GM23338 (cell line): ENCODE data around the gene OMG. TPM values are rescaled to one million over a fixed set of nuclear protein-coding genes. Genes with fewer than 3 reads are reported as not detected.

Source experiments
- ATAC-seq: fragments of 200-7000 bp; cut with Tn5 transposase; 3 replicates; pipeline ENCODE4 v1.9.1; 2020
- DNase-seq: peaks from one replicate; pipeline ENCODE4 v3.0.0-alpha.2; 2015; ENCODE audit warnings: low spot score
- H2AFZ ChIP-seq: fragments of 200-600 bp; sonication (generic); 2 replicates; pipeline ENCODE4 v1.8.0; 2016; ENCODE audit warnings: antibody characterized with exemption, mild to moderate bottlenecking, moderate library complexity
- H3F3A ChIP-seq: fragments of 200-600 bp; sonication (generic); replicated peaks from 2 replicates; pipeline ENCODE4 v1.8.0; 2017; ENCODE audit warnings: antibody characterized with exemption, mixed run types, low read depth
- H3K27ac ChIP-seq: fragments of 200-600 bp; sonication (generic); 2 replicates; pipeline ENCODE4 v1.6.1; 2016; ENCODE audit warnings: low read depth
- H3K27me3 ChIP-seq: fragments of 200-600 bp; sonication (generic); 2 replicates; pipeline ENCODE4 v1.8.0; 2016; ENCODE audit warnings: mild to moderate bottlenecking, mixed run types, moderate library complexity; ENCODE audit not compliant: insufficient read depth
- H3K36me3 ChIP-seq: fragments of 200-600 bp; sonication (generic); 2 replicates; pipeline ENCODE4 v1.8.0; 2016; ENCODE audit warnings: mild to moderate bottlenecking; ENCODE audit not compliant: insufficient read depth
- H3K4me1 ChIP-seq: fragments of 200-600 bp; sonication (generic); 2 replicates; pipeline ENCODE4 v1.8.0; 2016; ENCODE audit warnings: mild to moderate bottlenecking, moderate library complexity; ENCODE audit not compliant: insufficient read depth
- H3K4me2 ChIP-seq: fragments of 200-600 bp; sonication (generic); 2 replicates; pipeline ENCODE4 v1.7.1; 2017; ENCODE audit warnings: mixed run types
- H3K4me3 ChIP-seq: fragments of 200-600 bp; sonication (generic); 2 replicates; pipeline ENCODE4 v1.6.1; 2016; ENCODE audit warnings: mixed run types
- H3K79me2 ChIP-seq: fragments of 200-600 bp; sonication (generic); replicated peaks from 2 replicates; pipeline ENCODE4 v1.8.0; 2017; ENCODE audit warnings: mild to moderate bottlenecking; ENCODE audit not compliant: insufficient read depth
- H3K9me2 ChIP-seq: fragments of 200-600 bp; sonication (generic); 2 replicates; pipeline ENCODE4 v1.8.0; 2017; ENCODE audit not compliant: insufficient read depth
- H4K20me1 ChIP-seq: fragments of 200-600 bp; sonication (generic); replicated peaks from 2 replicates; pipeline ENCODE4 v1.8.0; 2017; ENCODE audit warnings: mild to moderate bottlenecking; ENCODE audit not compliant: insufficient read depth
- H3K27ac Mint-ChIP-seq: 2 replicates; pipeline ENCODE4 v1.8.0; 2020; ENCODE audit warnings: inconsistent platforms, mild to moderate bottlenecking, moderate library complexity, mixed read lengths
- H3K27me3 Mint-ChIP-seq: 3 replicates; pipeline ENCODE4 v1.8.0; 2022; ENCODE audit warnings: low read depth, mild to moderate bottlenecking, moderate library complexity, mixed read lengths, inconsistent platforms; ENCODE audit not compliant: insufficient read depth, poor library complexity
- H3K36me3 Mint-ChIP-seq: 3 replicates; pipeline ENCODE4 v1.8.0; 2021; ENCODE audit warnings: low read depth, mild to moderate bottlenecking, inconsistent platforms, moderate library complexity, mixed read lengths
- H3K4me1 Mint-ChIP-seq: 3 replicates; pipeline ENCODE4 v1.8.0; 2020; ENCODE audit warnings: mild to moderate bottlenecking, inconsistent platforms, mixed read lengths
- H3K4me3 Mint-ChIP-seq: 3 replicates; pipeline ENCODE4 v1.8.0; 2021; ENCODE audit warnings: moderate library complexity, mild to moderate bottlenecking, inconsistent platforms, mixed read lengths
- H3K9me3 Mint-ChIP-seq: 3 replicates; pipeline ENCODE4 v1.8.0; 2020; ENCODE audit warnings: moderate library complexity, mild to moderate bottlenecking, inconsistent platforms, mixed read lengths
- CREB1 ChIP-seq: fragments of 250-450 bp; sonication (Bioruptor Pico); IDR thresholded peaks from 2 replicates; pipeline ENCODE4 v1.5.0; 2020; ENCODE audit warnings: low read depth, mild to moderate bottlenecking, moderate library complexity
- CTCF ChIP-seq, 2 experiments: fragments of 200-600 bp in 1 of 2; sonication (generic) in 1 of 2; conservative IDR thresholded peaks; 2 replicates each; pipeline versions ENCODE4 v1.5.1 to v1.6.1; 2016 to 2017; ENCODE audit warnings: antibody characterized with exemption in 2 of 2, low read depth in 2 of 2, mild to moderate bottlenecking in 2 of 2, moderate library complexity in 1 of 2
- ETS1 ChIP-seq: IDR thresholded peaks from 2 replicates; pipeline ENCODE4 v1.6.1; 2016; ENCODE audit warnings: antibody characterized with exemption
- EZH2 ChIP-seq: fragments of 200-600 bp; sonication (generic); IDR thresholded peaks from one replicate; pipeline ENCODE4 v1.8.0; 2017; ENCODE audit warnings: antibody characterized with exemption, mild to moderate bottlenecking, low read depth; ENCODE audit not compliant: unreplicated experiment
- EZH2phosphoT487 ChIP-seq: fragments of 200-600 bp; sonication (generic); IDR thresholded peaks from one replicate; pipeline ENCODE4 v1.8.1; 2018; ENCODE audit warnings: antibody characterized with exemption; ENCODE audit not compliant: unreplicated experiment
- JUNB ChIP-seq: IDR thresholded peaks from one replicate; pipeline ENCODE4 v1.6.1; 2016; ENCODE audit warnings: antibody characterized with exemption; ENCODE audit not compliant: unreplicated experiment
- NANOG ChIP-seq: IDR thresholded peaks from 2 replicates; pipeline ENCODE4 v1.6.1; 2016; ENCODE audit warnings: antibody characterized with exemption, borderline replicate concordance
- POLR2AphosphoS5 ChIP-seq: IDR thresholded peaks from 2 replicates; pipeline ENCODE4 v1.6.1; 2016; ENCODE audit warnings: antibody characterized with exemption, low read depth
- REST ChIP-seq: IDR thresholded peaks from one replicate; pipeline ENCODE4 v1.6.1; 2018; ENCODE audit warnings: antibody characterized with exemption; ENCODE audit not compliant: unreplicated experiment
- STAT1 ChIP-seq: IDR thresholded peaks from one replicate; pipeline ENCODE4 v1.6.1; 2016; ENCODE audit warnings: antibody characterized with exemption; ENCODE audit not compliant: unreplicated experiment
- ZNF331 ChIP-seq: fragments of 250-450 bp; sonication (Bioruptor Pico); IDR thresholded peaks from 2 replicates; pipeline ENCODE4 v1.5.0; 2020; ENCODE audit warnings: low read depth, mild to moderate bottlenecking, moderate library complexity
- ZNF462 ChIP-seq: fragments of 250-450 bp; sonication (Bioruptor Pico); IDR thresholded peaks from 2 replicates; pipeline ENCODE4 v1.5.0; 2020; ENCODE audit warnings: mild to moderate bottlenecking, moderate library complexity
- polyA plus RNA-seq: library from polyadenylated mRNA; unstranded; fragments of >200 nt; fragmentation: Nextera tagmentation; extraction: Ambion mirVana; gene quantifications from 2 replicates; pipeline ENCODE4 v1.2.1, GENCODE V29; 2016
- total RNA-seq: library from RNA; depleted of rRNA; stranded (reverse); fragments of >200 nt; shearing (Covaris generic); gene quantifications from 2 replicates; pipeline ENCODE4 v1.2.3, GENCODE V29; 2014

OMG gene
- total and polyA plus RNA-seq, 2 experiments from 2014 or later = 0.71 TPM; not detected in 1

- TF ChIP-seq ZNF462 (CRISPR knock-in tag) (no peak), CREB1 (CRISPR knock-in tag) (no peak), JUNB (no peak), ZNF331 (CRISPR knock-in tag) (no peak), STAT1 (no peak), ETS1 (no peak), EZH2phosphoT487 (no peak), NANOG (no peak), EZH2 (no peak), POLR2AphosphoS5 (no peak)
These were observed 13.2 kb downstream of the OMG start (continued) for GRCh38 chr17:31283841-31284240.

- Mint-ChIP-seq H3K4me3 (no peak overlapping the region), H3K9me3 (no peaks in the 10 kb centered on the region), H3K27ac (no peak overlapping the region), H3K27me3 (no peaks in the 10 kb centered on the region), H3K4me1 (peaks cover 6% of the 10 kb centered on the region), H3K36me3 (peaks cover 20% of the 10 kb centered on the region)
- DNase-seq (no peak), ATAC-seq (no peak)
- Histone ChIP-seq H3K9me2 (no peaks in the 10 kb centered on the region), H2AFZ (no peak overlapping the region), H3K4me3 (no peak overlapping the region), H3K79me2 (no peaks in the 10 kb centered on the region), H3K4me1 (peaks cover 4% of the 10 kb centered on the region; the same call in 1 of the 2 replicates), H3F3A (no peaks in the 10 kb centered on the region), H4K20me1 (no peaks in the 10 kb centered on the region), H3K36me3 (no peaks in the 10 kb centered on the region), H3K4me2 (no peak overlapping the region), H3K27me3 (no peaks in the 10 kb centered on the region), H3K27ac (no peak overlapping the region; the same call in 1 of the 2 replicates)
- TF ChIP-seq REST (no peak), EZH2phosphoT487 (no peak), ETS1 (no peak), CTCF (conservative IDR thresholded peaks at IDR 0.05; ENCODE audit: low read depth in 2 of 2) (no peak), EZH2 (no peak), JUNB (no peak)
These were observed 16.0 kb downstream of the OMG start for GRCh38 chr17:31281061-31281460.
